SK-N-SH treated with all-trans-retinoic acid at 6 μM for 48 hours (cell line): ENCODE results near the gene MMAB.

Source experiments
- ATAC-seq: fragments of 200-7000 bp; cut with Tn5 transposase; 3 replicates; pipeline ENCODE4 v1.9.1; 2020; ENCODE audit warnings: mild to moderate bottlenecking, moderate library complexity
- ARNTL ChIP-seq: fragments of 450-650 bp; formaldehyde crosslinking; IDR thresholded peaks from 2 replicates; pipeline ENCODE4 v1.5.0; 2020; ENCODE audit warnings: low read depth, mild to moderate bottlenecking, moderate library complexity, borderline replicate concordance
- BACH2 ChIP-seq: fragments of 250-450 bp; sonication (Bioruptor Pico); IDR thresholded peaks from 2 replicates; pipeline ENCODE4 v1.9.0; 2021; ENCODE audit warnings: mild to moderate bottlenecking, borderline replicate concordance
- CSDC2 ChIP-seq: fragments of 250-450 bp; sonication (Bioruptor Pico); IDR thresholded peaks from 2 replicates; pipeline ENCODE4 v1.5.0; 2020; ENCODE audit warnings: mild to moderate bottlenecking, moderate library complexity
- ESRRG ChIP-seq: fragments of 250-450 bp; sonication (Bioruptor Pico); IDR thresholded peaks from 2 replicates; pipeline ENCODE4 v1.6.1; 2021; ENCODE audit warnings: mild to moderate bottlenecking
- ISL1 ChIP-seq: fragments of 250-450 bp; sonication (Bioruptor Pico); IDR thresholded peaks from 2 replicates; pipeline ENCODE4 v2.1.2; 2022; ENCODE audit warnings: mild to moderate bottlenecking, moderate library complexity
- OSR1 ChIP-seq: fragments of 250-450 bp; sonication (Bioruptor Pico); IDR thresholded peaks from 2 replicates; pipeline ENCODE4 v1.8.0; 2022; ENCODE audit warnings: moderate library complexity, mild to moderate bottlenecking, inconsistent platforms
- PPARA ChIP-seq: fragments of 250-450 bp; sonication (Bioruptor Pico); IDR thresholded peaks from 2 replicates; pipeline ENCODE4 v1.5.0; 2020; ENCODE audit warnings: mild to moderate bottlenecking, borderline replicate concordance
- SNAI2 ChIP-seq: fragments of 250-450 bp; sonication (Bioruptor Pico); IDR thresholded peaks from 2 replicates; pipeline ENCODE4 v1.5.0; 2020; ENCODE audit warnings: mild to moderate bottlenecking, moderate library complexity
- TCF4 ChIP-seq: fragments of 250-450 bp; sonication (Bioruptor Pico); IDR thresholded peaks from 2 replicates; pipeline ENCODE4 v1.8.0; 2021; ENCODE audit warnings: mild to moderate bottlenecking, moderate library complexity, borderline replicate concordance
- TOX ChIP-seq: fragments of 250-450 bp; sonication (Bioruptor Pico); IDR thresholded peaks from 2 replicates; pipeline ENCODE4 v1.8.0; 2021; ENCODE audit warnings: mild to moderate bottlenecking, moderate library complexity, borderline replicate concordance
- ZC3H10 ChIP-seq: fragments of 250-450 bp; sonication (Bioruptor Pico); IDR thresholded peaks from 2 replicates; pipeline ENCODE4 v1.5.1; 2021; ENCODE audit warnings: mild to moderate bottlenecking, moderate library complexity
- ZFP3 ChIP-seq: fragments of 250-450 bp; sonication (Bioruptor Pico); IDR thresholded peaks from 2 replicates; pipeline ENCODE4 v1.5.0; 2020; ENCODE audit warnings: mild to moderate bottlenecking, moderate library complexity
- ZFP30 ChIP-seq: fragments of 450-650 bp; formaldehyde crosslinking; IDR thresholded peaks from 2 replicates; pipeline ENCODE4 v1.5.0; 2022; ENCODE audit warnings: mild to moderate bottlenecking, moderate library complexity
- ZNF70 ChIP-seq: fragments of 450-650 bp; formaldehyde crosslinking; IDR thresholded peaks from 2 replicates; pipeline ENCODE4 v1.5.0; 2020; ENCODE audit warnings: mild to moderate bottlenecking, moderate library complexity
- ZNF8 ChIP-seq: fragments of 450-650 bp; formaldehyde crosslinking; IDR thresholded peaks from 2 replicates; pipeline ENCODE4 v1.5.0; 2020; ENCODE audit warnings: mild to moderate bottlenecking, moderate library complexity
- TF ChIP-seq, protein P1 (sequence below): fragments of 250-450 bp; sonication (Bioruptor Pico); IDR thresholded peaks from 2 replicates; pipeline ENCODE4 v1.5.0; 2020; ENCODE audit warnings: mild to moderate bottlenecking, moderate library complexity
- TF ChIP-seq, protein P2 (sequence below): fragments of 250-450 bp; sonication (Bioruptor Pico); IDR thresholded peaks from 2 replicates; pipeline ENCODE4 v1.8.0; 2021; ENCODE audit warnings: low read depth, mild to moderate bottlenecking, moderate library complexity, borderline replicate concordance
- TF ChIP-seq, protein P3 (sequence below): fragments of 250-450 bp; sonication (Bioruptor Pico); IDR thresholded peaks from 2 replicates; pipeline ENCODE4 v1.5.1; 2020; ENCODE audit warnings: low read depth, mild to moderate bottlenecking, moderate library complexity
- TF ChIP-seq, protein P4 (sequence below): fragments of 250-450 bp; sonication (Bioruptor Pico); IDR thresholded peaks from 2 replicates; pipeline ENCODE4 v1.8.0; 2020; ENCODE audit warnings: mild to moderate bottlenecking, moderate library complexity, borderline replicate concordance

MMAB gene

DNA sequence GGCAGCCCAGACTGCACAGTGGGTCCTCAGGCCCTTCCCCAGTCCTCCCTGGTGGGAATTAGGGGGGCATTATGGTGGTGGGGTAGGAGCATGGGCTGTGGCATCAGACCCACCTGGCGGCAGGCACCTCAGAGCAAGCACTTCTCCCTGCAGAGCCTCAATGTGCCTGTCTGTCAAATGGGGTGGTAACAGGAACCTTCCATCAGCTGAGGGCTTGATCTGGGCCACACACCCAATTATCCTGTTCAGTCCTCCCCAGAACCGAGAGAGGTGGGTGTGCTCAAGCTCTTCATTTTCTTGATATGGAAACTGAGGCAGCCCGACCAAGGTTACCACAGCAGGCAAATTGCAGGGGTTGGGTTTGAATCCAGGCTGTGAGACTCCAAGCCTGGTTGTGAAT is 38.7 kb upstream of the MMAB start:
- no peak for ATAC-seq
- TF ChIP-seq, protein P1, sequence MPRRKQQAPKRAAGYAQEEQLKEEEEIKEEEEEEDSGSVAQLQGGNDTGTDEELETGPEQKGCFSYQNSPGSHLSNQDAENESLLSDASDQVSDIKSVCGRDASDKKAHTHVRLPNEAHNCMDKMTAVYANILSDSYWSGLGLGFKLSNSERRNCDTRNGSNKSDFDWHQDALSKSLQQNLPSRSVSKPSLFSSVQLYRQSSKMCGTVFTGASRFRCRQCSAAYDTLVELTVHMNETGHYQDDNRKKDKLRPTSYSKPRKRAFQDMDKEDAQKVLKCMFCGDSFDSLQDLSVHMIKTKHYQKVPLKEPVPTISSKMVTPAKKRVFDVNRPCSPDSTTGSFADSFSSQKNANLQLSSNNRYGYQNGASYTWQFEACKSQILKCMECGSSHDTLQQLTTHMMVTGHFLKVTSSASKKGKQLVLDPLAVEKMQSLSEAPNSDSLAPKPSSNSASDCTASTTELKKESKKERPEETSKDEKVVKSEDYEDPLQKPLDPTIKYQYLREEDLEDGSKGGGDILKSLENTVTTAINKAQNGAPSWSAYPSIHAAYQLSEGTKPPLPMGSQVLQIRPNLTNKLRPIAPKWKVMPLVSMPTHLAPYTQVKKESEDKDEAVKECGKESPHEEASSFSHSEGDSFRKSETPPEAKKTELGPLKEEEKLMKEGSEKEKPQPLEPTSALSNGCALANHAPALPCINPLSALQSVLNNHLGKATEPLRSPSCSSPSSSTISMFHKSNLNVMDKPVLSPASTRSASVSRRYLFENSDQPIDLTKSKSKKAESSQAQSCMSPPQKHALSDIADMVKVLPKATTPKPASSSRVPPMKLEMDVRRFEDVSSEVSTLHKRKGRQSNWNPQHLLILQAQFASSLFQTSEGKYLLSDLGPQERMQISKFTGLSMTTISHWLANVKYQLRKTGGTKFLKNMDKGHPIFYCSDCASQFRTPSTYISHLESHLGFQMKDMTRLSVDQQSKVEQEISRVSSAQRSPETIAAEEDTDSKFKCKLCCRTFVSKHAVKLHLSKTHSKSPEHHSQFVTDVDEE (CRISPR knock-in tag): no peak

DNA sequence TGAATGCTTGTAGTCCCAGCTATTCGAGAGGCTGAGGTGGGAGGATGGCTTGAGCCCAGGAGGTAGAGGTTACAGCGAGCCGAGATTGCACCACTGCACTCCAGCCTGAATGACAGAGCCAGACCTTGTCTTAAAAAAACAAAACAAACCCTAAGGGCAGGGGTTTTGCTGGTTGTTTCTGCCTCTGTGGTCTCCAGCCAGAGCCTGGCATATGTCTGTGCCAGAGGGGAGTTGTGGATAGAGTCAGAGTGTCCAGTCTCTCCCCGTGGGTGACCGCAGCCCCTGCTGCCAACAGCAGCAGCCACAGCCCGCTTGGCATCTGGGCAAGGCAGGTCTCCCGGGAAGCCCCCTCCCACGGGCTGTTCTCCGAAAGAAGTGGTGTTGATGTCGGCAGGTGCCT is 37.9 kb upstream of the MMAB start:
- peak; percentile 73; the same call in 1 of the 2 replicates for TF ChIP-seq ZFP3 (CRISPR knock-in tag)
- no peak for TF ChIP-seq ZFP30 (CRISPR knock-in tag)
- ATAC-seq: peak; percentile 22; the same call in 1 of the 3 replicates

DNA sequence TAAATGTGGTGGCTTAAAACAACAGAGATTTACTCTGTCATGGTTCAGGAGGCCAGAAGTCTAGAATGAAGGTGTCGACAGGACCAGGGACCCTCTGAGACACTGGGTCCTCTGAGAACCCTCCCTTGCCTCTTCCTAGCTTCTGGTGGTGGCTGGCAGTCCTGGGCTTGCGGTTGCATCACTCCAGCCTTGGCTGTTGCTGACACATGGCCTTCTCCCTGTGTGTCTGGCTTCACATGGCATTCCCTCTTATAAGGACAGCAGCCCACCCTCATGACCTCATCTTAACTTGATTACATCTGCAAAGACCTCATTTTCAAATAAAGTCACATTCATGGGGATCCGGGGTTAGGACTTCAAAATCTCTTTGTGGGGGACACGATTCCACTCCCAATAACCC is 37.2 kb upstream of the MMAB start:
- no peak for ATAC-seq
- TF ChIP-seq BACH2 (CRISPR knock-in tag) (no peak), PPARA (CRISPR knock-in tag) (no peak), ESRRG (CRISPR knock-in tag) (no peak), ZNF70 (CRISPR knock-in tag) (no peak), ISL1 (CRISPR knock-in tag) (no peak), ZFP30 (CRISPR knock-in tag) (no peak), ZC3H10 (CRISPR knock-in tag) (no peak), ZFP3 (CRISPR knock-in tag) (no peak), OSR1 (no peak), ZNF8 (CRISPR knock-in tag) (no peak), ARNTL (CRISPR knock-in tag) (no peak), TCF4 (no peak)
- TF ChIP-seq, protein P1 (CRISPR knock-in tag): no peak
- TF ChIP-seq, protein P2, sequence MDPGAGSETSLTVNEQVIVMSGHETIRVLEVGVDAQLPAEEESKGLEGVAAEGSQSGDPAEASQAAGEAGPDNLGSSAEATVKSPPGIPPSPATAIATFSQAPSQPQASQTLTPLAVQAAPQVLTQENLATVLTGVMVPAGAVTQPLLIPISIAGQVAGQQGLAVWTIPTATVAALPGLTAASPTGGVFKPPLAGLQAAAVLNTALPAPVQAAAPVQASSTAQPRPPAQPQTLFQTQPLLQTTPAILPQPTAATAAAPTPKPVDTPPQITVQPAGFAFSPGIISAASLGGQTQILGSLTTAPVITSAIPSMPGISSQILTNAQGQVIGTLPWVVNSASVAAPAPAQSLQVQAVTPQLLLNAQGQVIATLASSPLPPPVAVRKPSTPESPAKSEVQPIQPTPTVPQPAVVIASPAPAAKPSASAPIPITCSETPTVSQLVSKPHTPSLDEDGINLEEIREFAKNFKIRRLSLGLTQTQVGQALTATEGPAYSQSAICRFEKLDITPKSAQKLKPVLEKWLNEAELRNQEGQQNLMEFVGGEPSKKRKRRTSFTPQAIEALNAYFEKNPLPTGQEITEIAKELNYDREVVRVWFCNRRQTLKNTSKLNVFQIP (CRISPR knock-in tag): no peak
- TF ChIP-seq, protein P3, sequence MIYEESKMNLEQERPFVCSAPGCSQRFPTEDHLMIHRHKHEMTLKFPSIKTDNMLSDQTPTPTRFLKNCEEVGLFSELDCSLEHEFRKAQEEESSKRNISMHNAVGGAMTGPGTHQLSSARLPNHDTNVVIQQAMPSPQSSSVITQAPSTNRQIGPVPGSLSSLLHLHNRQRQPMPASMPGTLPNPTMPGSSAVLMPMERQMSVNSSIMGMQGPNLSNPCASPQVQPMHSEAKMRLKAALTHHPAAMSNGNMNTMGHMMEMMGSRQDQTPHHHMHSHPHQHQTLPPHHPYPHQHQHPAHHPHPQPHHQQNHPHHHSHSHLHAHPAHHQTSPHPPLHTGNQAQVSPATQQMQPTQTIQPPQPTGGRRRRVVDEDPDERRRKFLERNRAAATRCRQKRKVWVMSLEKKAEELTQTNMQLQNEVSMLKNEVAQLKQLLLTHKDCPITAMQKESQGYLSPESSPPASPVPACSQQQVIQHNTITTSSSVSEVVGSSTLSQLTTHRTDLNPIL (CRISPR knock-in tag): no peak
- TF ChIP-seq, protein P4, sequence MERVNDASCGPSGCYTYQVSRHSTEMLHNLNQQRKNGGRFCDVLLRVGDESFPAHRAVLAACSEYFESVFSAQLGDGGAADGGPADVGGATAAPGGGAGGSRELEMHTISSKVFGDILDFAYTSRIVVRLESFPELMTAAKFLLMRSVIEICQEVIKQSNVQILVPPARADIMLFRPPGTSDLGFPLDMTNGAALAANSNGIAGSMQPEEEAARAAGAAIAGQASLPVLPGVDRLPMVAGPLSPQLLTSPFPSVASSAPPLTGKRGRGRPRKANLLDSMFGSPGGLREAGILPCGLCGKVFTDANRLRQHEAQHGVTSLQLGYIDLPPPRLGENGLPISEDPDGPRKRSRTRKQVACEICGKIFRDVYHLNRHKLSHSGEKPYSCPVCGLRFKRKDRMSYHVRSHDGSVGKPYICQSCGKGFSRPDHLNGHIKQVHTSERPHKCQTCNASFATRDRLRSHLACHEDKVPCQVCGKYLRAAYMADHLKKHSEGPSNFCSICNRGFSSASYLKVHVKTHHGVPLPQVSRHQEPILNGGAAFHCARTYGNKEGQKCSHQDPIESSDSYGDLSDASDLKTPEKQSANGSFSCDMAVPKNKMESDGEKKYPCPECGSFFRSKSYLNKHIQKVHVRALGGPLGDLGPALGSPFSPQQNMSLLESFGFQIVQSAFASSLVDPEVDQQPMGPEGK (CRISPR knock-in tag): no peak

DNA sequence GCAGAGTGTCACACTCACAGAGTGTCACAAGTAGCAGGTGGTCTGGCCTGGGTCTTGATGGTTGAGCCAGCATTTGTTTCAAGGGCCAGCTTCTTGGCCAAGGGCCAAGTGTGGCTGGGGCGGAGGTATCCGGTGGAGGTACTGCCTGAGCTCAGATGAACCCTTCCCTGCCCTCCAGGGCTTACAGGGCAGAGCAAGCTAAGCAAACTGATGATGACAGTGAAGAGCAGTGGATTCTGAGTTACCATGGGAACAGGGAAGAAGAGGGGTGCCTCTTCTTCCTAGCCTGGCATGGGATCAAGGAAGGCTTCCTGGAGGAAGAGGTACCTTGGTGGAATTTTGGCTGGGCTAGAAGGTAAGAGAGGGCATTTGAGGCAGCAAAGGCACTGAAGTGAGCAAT is 36.0 kb upstream of the MMAB start:
- ATAC-seq: no peak
- TF ChIP-seq SNAI2 (CRISPR knock-in tag): no peak
- no peak for TF ChIP-seq TOX (CRISPR knock-in tag)
- TF ChIP-seq, protein P3 (CRISPR knock-in tag): no peak
- no peak for TF ChIP-seq ZC3H10 (CRISPR knock-in tag)
- no peak for TF ChIP-seq PPARA (CRISPR knock-in tag)
- no peak for TF ChIP-seq CSDC2 (CRISPR knock-in tag)
- TF ChIP-seq, protein P1 (CRISPR knock-in tag): no peak
- TF ChIP-seq, protein P2 (CRISPR knock-in tag): no peak
- TF ChIP-seq, all 23 proteins: peak for 0
